Measurements from ENCODE around the gene PNKD.

The PNKD gene

DNA sequence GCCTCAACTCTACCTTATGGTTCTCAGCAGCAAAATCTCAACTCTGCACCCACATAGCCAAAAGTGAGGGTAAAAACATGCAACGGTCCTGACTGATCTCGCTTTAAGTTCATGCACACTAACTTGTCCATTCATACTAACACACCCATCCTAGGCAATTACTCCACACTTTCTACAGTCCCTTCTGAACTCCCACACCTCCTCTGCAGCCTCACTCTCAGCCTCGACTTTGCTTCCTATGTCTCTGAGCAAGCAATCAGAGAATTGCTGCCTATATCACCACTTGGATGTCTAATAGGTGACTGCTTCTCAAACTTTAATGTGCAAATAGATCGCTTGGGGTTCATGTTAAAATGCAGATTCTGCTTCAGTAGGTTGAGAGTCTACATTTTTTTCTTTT, 29.8 kb downstream of the PNKD start:
- no peak for TF ChIP-seq CEBPB (IDR thresholded peaks at IDR 0.05)

DNA sequence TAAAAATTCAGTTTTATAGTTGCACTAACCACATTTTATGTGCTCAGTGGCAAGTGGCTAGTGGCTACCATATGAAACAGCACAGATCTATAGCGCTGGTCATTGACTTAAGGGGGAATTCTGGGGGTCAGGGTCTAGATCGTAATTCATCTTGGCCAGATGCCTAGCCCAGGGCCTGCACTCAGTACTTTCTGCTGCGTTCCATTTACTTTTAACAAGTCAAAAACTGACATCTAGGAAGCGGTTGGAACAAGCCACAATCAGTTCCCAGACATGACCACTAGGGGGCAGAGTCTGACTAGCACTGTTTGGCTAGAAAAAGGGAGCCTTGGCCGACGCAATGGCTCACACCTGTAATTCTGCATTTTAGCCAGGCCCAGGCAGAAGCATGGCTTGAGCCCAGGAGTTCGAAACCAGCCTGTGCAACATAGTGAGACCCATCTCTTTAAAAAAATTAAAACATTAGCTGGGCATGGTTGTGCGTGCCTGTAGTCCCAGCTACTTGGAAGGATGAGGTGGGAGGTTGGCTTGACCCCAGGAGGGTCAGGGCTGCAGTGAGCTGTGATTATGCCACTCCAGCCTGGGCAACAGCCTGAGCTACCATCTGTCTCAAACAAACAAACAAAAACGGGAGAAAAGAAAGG, 31.0 kb downstream of the PNKD start:
- TF ChIP-seq, protein P1, sequence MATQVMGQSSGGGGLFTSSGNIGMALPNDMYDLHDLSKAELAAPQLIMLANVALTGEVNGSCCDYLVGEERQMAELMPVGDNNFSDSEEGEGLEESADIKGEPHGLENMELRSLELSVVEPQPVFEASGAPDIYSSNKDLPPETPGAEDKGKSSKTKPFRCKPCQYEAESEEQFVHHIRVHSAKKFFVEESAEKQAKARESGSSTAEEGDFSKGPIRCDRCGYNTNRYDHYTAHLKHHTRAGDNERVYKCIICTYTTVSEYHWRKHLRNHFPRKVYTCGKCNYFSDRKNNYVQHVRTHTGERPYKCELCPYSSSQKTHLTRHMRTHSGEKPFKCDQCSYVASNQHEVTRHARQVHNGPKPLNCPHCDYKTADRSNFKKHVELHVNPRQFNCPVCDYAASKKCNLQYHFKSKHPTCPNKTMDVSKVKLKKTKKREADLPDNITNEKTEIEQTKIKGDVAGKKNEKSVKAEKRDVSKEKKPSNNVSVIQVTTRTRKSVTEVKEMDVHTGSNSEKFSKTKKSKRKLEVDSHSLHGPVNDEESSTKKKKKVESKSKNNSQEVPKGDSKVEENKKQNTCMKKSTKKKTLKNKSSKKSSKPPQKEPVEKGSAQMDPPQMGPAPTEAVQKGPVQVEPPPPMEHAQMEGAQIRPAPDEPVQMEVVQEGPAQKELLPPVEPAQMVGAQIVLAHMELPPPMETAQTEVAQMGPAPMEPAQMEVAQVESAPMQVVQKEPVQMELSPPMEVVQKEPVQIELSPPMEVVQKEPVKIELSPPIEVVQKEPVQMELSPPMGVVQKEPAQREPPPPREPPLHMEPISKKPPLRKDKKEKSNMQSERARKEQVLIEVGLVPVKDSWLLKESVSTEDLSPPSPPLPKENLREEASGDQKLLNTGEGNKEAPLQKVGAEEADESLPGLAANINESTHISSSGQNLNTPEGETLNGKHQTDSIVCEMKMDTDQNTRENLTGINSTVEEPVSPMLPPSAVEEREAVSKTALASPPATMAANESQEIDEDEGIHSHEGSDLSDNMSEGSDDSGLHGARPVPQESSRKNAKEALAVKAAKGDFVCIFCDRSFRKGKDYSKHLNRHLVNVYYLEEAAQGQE (IDR thresholded peaks at IDR 0.05; ENCODE audit: low read depth), result no peak
- no peak for TF ChIP-seq EGR1 (IDR thresholded peaks at IDR 0.05)
- TF ChIP-seq, protein P2, sequence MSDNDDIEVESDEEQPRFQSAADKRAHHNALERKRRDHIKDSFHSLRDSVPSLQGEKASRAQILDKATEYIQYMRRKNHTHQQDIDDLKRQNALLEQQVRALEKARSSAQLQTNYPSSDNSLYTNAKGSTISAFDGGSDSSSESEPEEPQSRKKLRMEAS (IDR thresholded peaks at IDR 0.05), result 0 out of 2 replicates have a peak, but pooled peaks have one; percentile 19
- TF ChIP-seq RAD21 (IDR thresholded peaks at IDR 0.05; ENCODE audit: low read depth), result peak; percentile 98
- no peak for TF ChIP-seq NFIC (IDR thresholded peaks at IDR 0.05)
- TF ChIP-seq TEAD4 (IDR thresholded peaks at IDR 0.05), result no peak
- TF ChIP-seq TCF12 (IDR thresholded peaks at IDR 0.05; ENCODE audit: low read depth), result peak; percentile 43; the same call in 1 of the 2 replicates
- TF ChIP-seq CEBPB (IDR thresholded peaks at IDR 0.05), result no peak
- TF ChIP-seq EP300 (IDR thresholded peaks at IDR 0.05; ENCODE audit: borderline replicate concordance), result no peak
- 0 out of 2 replicates have a peak, but pooled peaks have one; percentile 25 for TF ChIP-seq YY1 (IDR thresholded peaks at IDR 0.05; ENCODE audit: low read depth)

DNA sequence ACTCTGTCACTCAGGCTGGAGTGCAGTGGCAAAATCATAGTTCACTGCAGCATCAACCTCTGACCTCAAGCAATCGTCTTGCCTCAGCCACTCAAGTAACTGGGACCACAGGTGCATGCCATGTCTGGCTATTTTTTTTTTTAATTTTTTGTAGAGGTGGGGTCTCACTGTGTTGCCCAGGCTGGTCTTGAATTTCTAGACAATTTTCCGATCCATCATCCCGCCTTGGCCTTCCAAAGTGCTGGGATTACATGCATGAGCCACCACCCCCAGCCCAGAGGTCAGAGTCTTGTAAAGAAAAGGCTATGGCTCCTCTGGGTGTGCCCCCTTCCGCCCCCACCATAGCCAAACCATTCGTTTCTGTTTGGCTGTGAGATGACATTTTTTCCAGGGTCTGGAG, 35.1 kb downstream of the PNKD start:
- TF ChIP-seq ZBTB7A (IDR thresholded peaks at IDR 0.05; ENCODE audit: low read depth), result no peak
- no peak for TF ChIP-seq RAD21 (IDR thresholded peaks at IDR 0.05; ENCODE audit: low read depth)
- TF ChIP-seq EP300 (IDR thresholded peaks at IDR 0.05; ENCODE audit: borderline replicate concordance), result no peak
- TF ChIP-seq EGR1 (IDR thresholded peaks at IDR 0.05), result no peak
- no peak for TF ChIP-seq TCF12 (IDR thresholded peaks at IDR 0.05; ENCODE audit: low read depth)
- TF ChIP-seq, protein P1 (IDR thresholded peaks at IDR 0.05; ENCODE audit: low read depth), result no peak
- TF ChIP-seq, protein P2 (IDR thresholded peaks at IDR 0.05), result no peak
- no peak for TF ChIP-seq CREB1 (IDR thresholded peaks at IDR 0.05; ENCODE audit: low read depth)
- no peak for TF ChIP-seq NFIC (IDR thresholded peaks at IDR 0.05)
- TF ChIP-seq YY1 (IDR thresholded peaks at IDR 0.05; ENCODE audit: low read depth), result no peak
- TF ChIP-seq TAF1 (IDR thresholded peaks at IDR 0.05; ENCODE audit: low read depth), result no peak
- TF ChIP-seq FOXM1 (IDR thresholded peaks at IDR 0.05; ENCODE audit: borderline replicate concordance, low read depth), result no peak
- TF ChIP-seq TEAD4 (IDR thresholded peaks at IDR 0.05), result no peak
- no peak for TF ChIP-seq CEBPB (IDR thresholded peaks at IDR 0.05)
- TF ChIP-seq, protein P3, sequence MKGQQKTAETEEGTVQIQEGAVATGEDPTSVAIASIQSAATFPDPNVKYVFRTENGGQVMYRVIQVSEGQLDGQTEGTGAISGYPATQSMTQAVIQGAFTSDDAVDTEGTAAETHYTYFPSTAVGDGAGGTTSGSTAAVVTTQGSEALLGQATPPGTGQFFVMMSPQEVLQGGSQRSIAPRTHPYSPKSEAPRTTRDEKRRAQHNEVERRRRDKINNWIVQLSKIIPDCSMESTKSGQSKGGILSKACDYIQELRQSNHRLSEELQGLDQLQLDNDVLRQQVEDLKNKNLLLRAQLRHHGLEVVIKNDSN (IDR thresholded peaks at IDR 0.05), result no peak

DNA sequence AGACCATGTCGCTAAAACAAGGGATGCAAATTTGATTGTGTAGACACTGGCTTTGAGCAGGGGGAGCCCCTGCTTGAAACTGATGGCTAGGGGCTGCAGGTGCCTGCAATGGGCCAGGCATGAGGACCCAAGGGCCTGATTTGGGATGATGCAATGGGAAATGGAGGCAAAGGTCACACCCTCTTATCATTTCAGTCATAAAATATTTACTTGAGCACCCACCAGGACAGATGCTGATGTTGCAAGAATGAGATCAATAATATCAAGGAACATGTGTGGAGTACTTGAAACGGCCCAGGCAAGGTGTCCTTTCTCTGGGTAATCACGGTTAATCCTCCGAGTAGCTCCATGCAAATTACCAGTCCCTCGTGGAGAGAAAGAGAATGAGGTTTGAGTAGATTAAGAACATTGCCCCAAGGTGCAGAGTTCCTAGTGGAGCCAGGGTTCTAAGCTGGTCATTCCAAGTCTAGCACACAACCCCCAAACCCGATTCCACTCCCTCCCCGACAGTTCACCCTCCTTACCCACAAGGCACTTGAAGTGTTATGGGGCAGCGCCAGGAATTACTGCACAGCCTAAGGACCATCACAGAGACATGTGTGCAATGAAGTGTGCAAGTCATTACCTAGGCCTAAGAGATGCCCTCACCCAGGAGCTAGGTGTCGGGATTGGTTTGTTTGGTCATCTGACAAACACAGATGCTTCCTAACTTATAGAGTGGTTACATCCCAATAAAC, 36.0 kb downstream of the PNKD start:
- TF ChIP-seq RAD21 (IDR thresholded peaks at IDR 0.05; ENCODE audit: low read depth) (no peak), ZBTB7A (IDR thresholded peaks at IDR 0.05; ENCODE audit: low read depth) (no peak), TCF12 (IDR thresholded peaks at IDR 0.05; ENCODE audit: low read depth) (no peak)

DNA sequence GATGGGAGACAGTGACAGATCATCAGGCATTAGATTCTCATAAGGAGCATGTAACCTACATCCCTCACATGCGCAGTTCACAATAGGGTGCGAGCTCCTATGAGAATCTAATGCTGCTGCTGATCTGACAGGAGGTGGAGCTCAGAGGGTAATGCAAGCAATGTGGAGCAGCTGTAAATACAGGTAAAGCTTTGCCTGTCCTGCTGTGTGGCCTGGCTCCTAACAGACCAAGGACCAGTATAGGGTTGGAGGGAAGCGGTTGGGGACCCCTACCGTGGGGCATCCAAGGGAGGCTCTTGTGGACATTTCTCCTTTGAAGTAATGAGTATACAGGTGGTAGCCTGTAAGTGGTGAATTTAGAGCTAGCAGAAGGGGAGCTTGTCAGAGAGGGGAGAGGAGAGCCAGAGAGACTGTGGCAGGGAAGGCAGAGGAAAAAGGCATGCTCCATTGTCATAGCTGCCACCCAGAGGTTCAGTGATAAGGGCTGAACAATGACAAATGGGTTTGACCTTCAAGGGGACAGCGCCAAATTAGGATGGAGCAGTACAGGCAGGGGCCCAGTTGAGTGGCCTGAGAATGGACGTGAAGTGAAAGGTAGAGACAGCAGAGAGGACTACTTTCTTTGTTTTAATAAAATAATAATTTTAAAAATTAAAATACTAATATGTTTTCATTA, 37.2 kb downstream of the PNKD start:
- TF ChIP-seq, protein P1 (IDR thresholded peaks at IDR 0.05; ENCODE audit: low read depth), result no peak
- TF ChIP-seq, protein P3 (IDR thresholded peaks at IDR 0.05), result no peak
- TF ChIP-seq FOXM1 (IDR thresholded peaks at IDR 0.05; ENCODE audit: borderline replicate concordance, low read depth) (no peak), CEBPB (IDR thresholded peaks at IDR 0.05) (no peak), TAF1 (IDR thresholded peaks at IDR 0.05; ENCODE audit: low read depth) (no peak), RAD21 (IDR thresholded peaks at IDR 0.05; ENCODE audit: low read depth) (no peak), NFIC (IDR thresholded peaks at IDR 0.05) (no peak), EP300 (IDR thresholded peaks at IDR 0.05; ENCODE audit: borderline replicate concordance) (no peak), TCF12 (IDR thresholded peaks at IDR 0.05; ENCODE audit: low read depth) (no peak), EGR1 (IDR thresholded peaks at IDR 0.05) (no peak), TEAD4 (IDR thresholded peaks at IDR 0.05) (no peak), YY1 (IDR thresholded peaks at IDR 0.05; ENCODE audit: low read depth) (no peak), CREB1 (IDR thresholded peaks at IDR 0.05; ENCODE audit: low read depth) (no peak), ZBTB7A (IDR thresholded peaks at IDR 0.05; ENCODE audit: low read depth) (no peak)
- TF ChIP-seq, protein P2 (IDR thresholded peaks at IDR 0.05), result no peak
